GM12878 (cell line): Measurements from ENCODE around the gene ITIH5. TPM values are rescaled to one million over a fixed set of nuclear protein-coding genes. Genes with fewer than 3 reads are reported as not detected.

Experiments used
- ATAC-seq: fragments of 200-7000 bp; cut with Tn5 transposase; 3 replicates; pipeline ENCODE4 v1.9.1; 2020; ENCODE audit warnings: mild to moderate bottlenecking, moderate library complexity
- BruUV-seq: library from RNA; stranded (reverse); fragments of 400-500 nt; replicated peaks from 2 replicates; lab custom pipeline; 2021; lab: Mats Ljungman, UMichigan
- CTCF ChIA-PET: fragments of 300-600 bp; sonication (Branson Sonifier 250); formaldehyde crosslinking; extraction: SDS; loops from one replicate; lab custom pipeline; 2021; ENCODE audit warnings: inconsistent platforms; lab: Yijun Ruan, JAX
- POLR2A ChIA-PET: fragments of 350-600 bp; formaldehyde crosslinking; extraction: SDS; loops from one replicate; lab custom pipeline; 2021; ENCODE audit warnings: inconsistent platforms; lab: Charles Lee
- RAD21 ChIA-PET: fragments of 300-600 bp; sonication (Branson Sonifier 250); formaldehyde crosslinking; loops from one replicate; lab custom pipeline; 2023; ENCODE audit warnings: antibody characterized with exemption; ENCODE audit not compliant: unreplicated experiment; lab: Charles Lee
- SMC1A ChIA-PET: fragments of 300-600 bp; sonication (Branson Sonifier 250); formaldehyde crosslinking; loops from one replicate; lab custom pipeline; 2023; ENCODE audit not compliant: unreplicated experiment, uncharacterized antibody; lab: Charles Lee
- DNase-seq: peaks from one replicate; pipeline ENCODE4 v3.0.0-alpha.2; 2011; ENCODE audit warnings: low read depth, low spot score
- FAIRE-seq: peaks from 3 replicates; lab custom pipeline; 2011; peaks lifted over from hg19 to GRCh38; lab: Jason Lieb, UNC
- H2AFZ ChIP-seq: 2 replicates; pipeline ENCODE4 v1.6.0; 2011; ENCODE audit warnings: low read depth, low read length, control low read depth; ENCODE audit not compliant: control insufficient read depth
- H3K27ac ChIP-seq: 2 replicates; pipeline ENCODE4 v1.5.1; 2011; ENCODE audit warnings: control low read depth; ENCODE audit not compliant: control insufficient read depth, insufficient read depth
- H3K27me3 ChIP-seq, 2 experiments: replicated peaks in 1 of 2; 2 replicates each; pipeline versions ENCODE4 v1.6.0 to v1.6.1; 2011; ENCODE audit warnings: low read length in 1 of 2; ENCODE audit not compliant: control insufficient read depth in 2 of 2, insufficient read depth in 2 of 2
- H3K36me3 ChIP-seq, 2 experiments: 2 replicates each; pipeline ENCODE4 v1.5.1; 2011; ENCODE audit warnings: low read length in 1 of 2; ENCODE audit not compliant: control insufficient read depth in 2 of 2, insufficient read depth in 2 of 2
- H3K4me1 ChIP-seq: 2 replicates; pipeline ENCODE4 v1.6.1; 2011; ENCODE audit warnings: mild to moderate bottlenecking, low read length, moderate library complexity, mixed read lengths; ENCODE audit not compliant: control insufficient read depth, insufficient read depth
- H3K4me2 ChIP-seq: 2 replicates; pipeline ENCODE4 v1.6.0; 2011; ENCODE audit warnings: control low read depth; ENCODE audit not compliant: control insufficient read depth, insufficient read depth
- H3K4me3 ChIP-seq: fragments of 200-600 bp; sonication (generic); 2 replicates; pipeline ENCODE4 v1.5.1; 2016
- H3K79me2 ChIP-seq: 2 replicates; pipeline ENCODE4 v1.6.0; 2011; ENCODE audit warnings: low read length; ENCODE audit not compliant: control insufficient read depth, insufficient read depth
- H3K9ac ChIP-seq: 2 replicates; pipeline ENCODE4 v1.8.0; 2011; ENCODE audit warnings: low read length, control low read depth, mixed read lengths; ENCODE audit not compliant: control insufficient read depth, insufficient read depth
- H3K9me3 ChIP-seq: replicated peaks from 3 replicates; pipeline ENCODE4 v1.5.1; 2011; ENCODE audit warnings: mild to moderate bottlenecking, low read length; ENCODE audit not compliant: control insufficient read depth, insufficient read depth
- H4K20me1 ChIP-seq: 2 replicates; pipeline ENCODE4 v1.6.0; 2011; ENCODE audit not compliant: control insufficient read depth, insufficient read depth
- CBX3 ChIP-seq: fragments of 200-600 bp; sonication (generic); IDR thresholded peaks from 2 replicates; pipeline ENCODE4 v1.6.1; 2016; ENCODE audit warnings: low read depth, borderline replicate concordance
- EED ChIP-seq: sonication (generic); IDR thresholded peaks from 2 replicates; pipeline ENCODE4 v1.6.1; 2016; ENCODE audit warnings: antibody characterized with exemption, low read depth
- KLF5 ChIP-seq: fragments of 450-650 bp; IDR thresholded peaks from 2 replicates; pipeline ENCODE4 v1.6.1; 2014; ENCODE audit warnings: mild to moderate bottlenecking; ENCODE audit not compliant: partially characterized antibody
- MEF2A ChIP-seq: IDR thresholded peaks from 2 replicates; pipeline ENCODE4 v1.6.1; 2011; ENCODE audit warnings: low read depth, mild to moderate bottlenecking, low read length, moderate library complexity; ENCODE audit not compliant: insufficient read depth
- NR2C1 ChIP-seq: fragments of 450-650 bp; IDR thresholded peaks from 2 replicates; pipeline ENCODE4 v1.6.1; 2017; ENCODE audit warnings: antibody characterized with exemption, mild to moderate bottlenecking, moderate library complexity
- RBBP5 ChIP-seq: fragments of 200-600 bp; sonication (generic); conservative IDR thresholded peaks from 2 replicates; pipeline ENCODE4 v1.6.1; 2016
- TARDBP ChIP-seq: IDR thresholded peaks from 2 replicates; pipeline ENCODE4 v1.6.1; 2016; ENCODE audit warnings: borderline replicate concordance
- in situ Hi-C: fragments of 300-500 bp; cut with MboI; formaldehyde crosslinking; loops from 9 replicates; pipeline ENCODE4 v1.14.3; 2018; ENCODE audit warnings: mixed read lengths
- intact Hi-C: fragments of 100-400 bp; cut with micrococcal nuclease; formaldehyde crosslinking; loops from one replicate; pipeline ENCODE4 v1.14.2; 2022; ENCODE audit not compliant: unreplicated experiment
- polyA plus RNA-seq, 11 experiments: library from polyadenylated mRNA; depleted of rRNA in 4 of 11; unstranded in 6 of 11; stranded (reverse) in 5 of 11; fragments of >200 nt; fragmentation: Nextera tagmentation in 4 of 11; fragmentation: Illumina TruSeq in 1 of 11; extraction: Ambion mirVana in 4 of 11; extraction: Trizol in 1 of 11; gene quantifications; 1 replicate in 1 of 11; 2 replicates in 10 of 11; pipeline versions ENCODE4 v1.2.1 to v1.2.3, GENCODE V29; 2011 to 2016; ENCODE audit warnings: inconsistent platforms in 2 of 11, missing spikeins in 2 of 11, low read depth in 1 of 11
- total RNA-seq, 4 experiments: library from RNA; depleted of rRNA in 3 of 4; stranded (reverse); fragments of >200 nt in 3 of 4; fragmentation: Illumina TruSeq in 1 of 4; extraction: Trizol in 1 of 4; gene quantifications; 2 replicates each; pipeline versions ENCODE4 v1.2.1 to v1.2.3, GENCODE V29; 2013 to 2021
- TF ChIP-seq, protein P1 (sequence below): fragments of 450-650 bp; IDR thresholded peaks from 2 replicates; pipeline ENCODE4 v1.6.1; 2017; ENCODE audit warnings: low read depth, mild to moderate bottlenecking, moderate library complexity
- TF ChIP-seq, protein P2 (sequence below): fragments of 150-350 bp; IDR thresholded peaks from 2 replicates; pipeline ENCODE4 v1.6.1; 2014; ENCODE audit warnings: mild to moderate bottlenecking, low read depth, low read length
- TF ChIP-seq, protein P3 (sequence below): IDR thresholded peaks from 2 replicates; pipeline ENCODE4 v1.6.1; 2012; ENCODE audit warnings: low read depth, low read length, improper control_type of control experiment
- TF ChIP-seq, protein P4 (sequence below): fragments of 450-650 bp; IDR thresholded peaks from 2 replicates; pipeline ENCODE4 v1.6.1; 2016; ENCODE audit warnings: mild to moderate bottlenecking, moderate library complexity, borderline replicate concordance

ITIH5 gene
- total and polyA plus RNA-seq, 10 of the 15 experiments (the other 5 are each of a cell fraction or from before 2014, with no cell fraction given) = 0.14 to 0.43 (median 0.21) TPM; not detected in 7

DNA sequence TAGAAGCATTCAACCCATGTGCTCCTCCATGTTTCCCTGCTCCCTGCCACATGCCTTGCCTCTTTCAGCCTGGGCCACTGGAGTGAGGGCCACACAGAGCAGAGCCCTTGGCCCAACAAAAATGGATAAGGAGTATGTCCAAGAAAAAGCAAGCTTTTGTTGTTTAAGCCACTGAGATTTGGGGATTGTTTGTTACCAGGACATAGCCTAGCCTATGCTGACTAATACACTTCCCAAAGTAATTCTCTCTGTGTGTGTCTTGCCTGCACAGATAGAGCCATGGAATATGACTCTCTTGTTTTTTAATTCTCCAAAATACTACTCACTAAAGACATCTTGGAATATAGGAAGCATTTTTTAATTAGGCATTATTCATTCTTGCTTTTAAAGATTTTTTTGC lies 22.8 kb upstream of the ITIH5 start:
- no peak overlapping the region for H3K9ac ChIP-seq
- CTCF ChIA-PET = interaction anchor here (0.7 to 6.9 kb wide), 2 partner anchors 17 to 166 kb away, joined by 3 to 187 read pairs; no protein-coding TSS in a partner anchor
- H4K20me1 ChIP-seq = no peaks in the 10 kb centered on the region
- no TSS peak for BruUV-seq
- no peak for ATAC-seq
- TF ChIP-seq, protein P1, sequence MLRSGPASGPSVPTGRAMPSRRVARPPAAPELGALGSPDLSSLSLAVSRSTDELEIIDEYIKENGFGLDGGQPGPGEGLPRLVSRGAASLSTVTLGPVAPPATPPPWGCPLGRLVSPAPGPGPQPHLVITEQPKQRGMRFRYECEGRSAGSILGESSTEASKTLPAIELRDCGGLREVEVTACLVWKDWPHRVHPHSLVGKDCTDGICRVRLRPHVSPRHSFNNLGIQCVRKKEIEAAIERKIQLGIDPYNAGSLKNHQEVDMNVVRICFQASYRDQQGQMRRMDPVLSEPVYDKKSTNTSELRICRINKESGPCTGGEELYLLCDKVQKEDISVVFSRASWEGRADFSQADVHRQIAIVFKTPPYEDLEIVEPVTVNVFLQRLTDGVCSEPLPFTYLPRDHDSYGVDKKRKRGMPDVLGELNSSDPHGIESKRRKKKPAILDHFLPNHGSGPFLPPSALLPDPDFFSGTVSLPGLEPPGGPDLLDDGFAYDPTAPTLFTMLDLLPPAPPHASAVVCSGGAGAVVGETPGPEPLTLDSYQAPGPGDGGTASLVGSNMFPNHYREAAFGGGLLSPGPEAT = no peak
- no peak for TF ChIP-seq EED
- TF ChIP-seq, protein P2, sequence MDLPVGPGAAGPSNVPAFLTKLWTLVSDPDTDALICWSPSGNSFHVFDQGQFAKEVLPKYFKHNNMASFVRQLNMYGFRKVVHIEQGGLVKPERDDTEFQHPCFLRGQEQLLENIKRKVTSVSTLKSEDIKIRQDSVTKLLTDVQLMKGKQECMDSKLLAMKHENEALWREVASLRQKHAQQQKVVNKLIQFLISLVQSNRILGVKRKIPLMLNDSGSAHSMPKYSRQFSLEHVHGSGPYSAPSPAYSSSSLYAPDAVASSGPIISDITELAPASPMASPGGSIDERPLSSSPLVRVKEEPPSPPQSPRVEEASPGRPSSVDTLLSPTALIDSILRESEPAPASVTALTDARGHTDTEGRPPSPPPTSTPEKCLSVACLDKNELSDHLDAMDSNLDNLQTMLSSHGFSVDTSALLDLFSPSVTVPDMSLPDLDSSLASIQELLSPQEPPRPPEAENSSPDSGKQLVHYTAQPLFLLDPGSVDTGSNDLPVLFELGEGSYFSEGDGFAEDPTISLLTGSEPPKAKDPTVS = no peak
- no peak for TF ChIP-seq NR2C1
- no peak for TF ChIP-seq TARDBP
- TF ChIP-seq MEF2A = no peak
- TF ChIP-seq CBX3 = no peak
- no peak for TF ChIP-seq KLF5
- TF ChIP-seq, protein P3, sequence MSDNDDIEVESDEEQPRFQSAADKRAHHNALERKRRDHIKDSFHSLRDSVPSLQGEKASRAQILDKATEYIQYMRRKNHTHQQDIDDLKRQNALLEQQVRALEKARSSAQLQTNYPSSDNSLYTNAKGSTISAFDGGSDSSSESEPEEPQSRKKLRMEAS = no peak
- TF ChIP-seq, protein P4, sequence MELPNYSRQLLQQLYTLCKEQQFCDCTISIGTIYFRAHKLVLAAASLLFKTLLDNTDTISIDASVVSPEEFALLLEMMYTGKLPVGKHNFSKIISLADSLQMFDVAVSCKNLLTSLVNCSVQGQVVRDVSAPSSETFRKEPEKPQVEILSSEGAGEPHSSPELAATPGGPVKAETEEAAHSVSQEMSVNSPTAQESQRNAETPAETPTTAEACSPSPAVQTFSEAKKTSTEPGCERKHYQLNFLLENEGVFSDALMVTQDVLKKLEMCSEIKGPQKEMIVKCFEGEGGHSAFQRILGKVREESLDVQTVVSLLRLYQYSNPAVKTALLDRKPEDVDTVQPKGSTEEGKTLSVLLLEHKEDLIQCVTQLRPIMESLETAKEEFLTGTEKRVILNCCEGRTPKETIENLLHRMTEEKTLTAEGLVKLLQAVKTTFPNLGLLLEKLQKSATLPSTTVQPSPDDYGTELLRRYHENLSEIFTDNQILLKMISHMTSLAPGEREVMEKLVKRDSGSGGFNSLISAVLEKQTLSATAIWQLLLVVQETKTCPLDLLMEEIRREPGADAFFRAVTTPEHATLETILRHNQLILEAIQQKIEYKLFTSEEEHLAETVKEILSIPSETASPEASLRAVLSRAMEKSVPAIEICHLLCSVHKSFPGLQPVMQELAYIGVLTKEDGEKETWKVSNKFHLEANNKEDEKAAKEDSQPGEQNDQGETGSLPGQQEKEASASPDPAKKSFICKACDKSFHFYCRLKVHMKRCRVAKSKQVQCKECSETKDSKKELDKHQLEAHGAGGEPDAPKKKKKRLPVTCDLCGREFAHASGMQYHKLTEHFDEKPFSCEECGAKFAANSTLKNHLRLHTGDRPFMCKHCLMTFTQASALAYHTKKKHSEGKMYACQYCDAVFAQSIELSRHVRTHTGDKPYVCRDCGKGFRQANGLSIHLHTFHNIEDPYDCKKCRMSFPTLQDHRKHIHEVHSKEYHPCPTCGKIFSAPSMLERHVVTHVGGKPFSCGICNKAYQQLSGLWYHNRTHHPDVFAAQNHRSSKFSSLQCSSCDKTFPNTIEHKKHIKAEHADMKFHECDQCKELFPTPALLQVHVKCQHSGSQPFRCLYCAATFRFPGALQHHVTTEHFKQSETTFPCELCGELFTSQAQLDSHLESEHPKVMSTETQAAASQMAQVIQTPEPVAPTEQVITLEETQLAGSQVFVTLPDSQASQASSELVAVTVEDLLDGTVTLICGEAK = no peak
- TF ChIP-seq RBBP5 = no peak
- TF ChIP-seq, all 136 proteins: peak for 0
- DNase-seq = no peak
- no peak for FAIRE-seq
- ChIA-PET POLR2A (interaction anchor here (0.6 kb wide), 1 partner anchor 93 kb away, joined by 3 read pairs; no protein-coding TSS in a partner anchor), SMC1A (interaction anchor here (3.5 to 4.5 kb wide), 2 partner anchors 159 to 165 kb away, joined by 28 to 51 read pairs; no protein-coding TSS in a partner anchor), RAD21 (interaction anchor here (5.9 kb wide), 1 partner anchor 166 kb away, joined by 109 read pairs; no protein-coding TSS in a partner anchor)
- intact Hi-C loops = loop anchor here (5.0 to 10.0 kb wide), 3 partner anchors 77 to 765 kb away; no protein-coding TSS in a partner anchor
- Histone ChIP-seq H3K4me1 (no peaks in the 10 kb centered on the region), H3K36me3 (no peaks in the 10 kb centered on the region), H3K4me3 (no peak overlapping the region), H3K27ac (no peak overlapping the region), H2AFZ (no peak overlapping the region), H3K9me3 (peaks cover 12% of the 10 kb centered on the region; the same call in 2 of the 3 replicates), H3K27me3 (no peaks in the 10 kb centered on the region), H3K4me2 (no peak overlapping the region), H3K79me2 (no peaks in the 10 kb centered on the region)
- in situ Hi-C loops = loop anchor here (5.0 kb wide), 1 partner anchor 167 kb away; no protein-coding TSS in a partner anchor
